LNCaP clone FGC (cell line): ENCODE results near the gene POR.

Source experiments
- DNase-seq: peaks from one replicate; pipeline ENCODE4 v3.0.0-alpha.2; 2011; ENCODE audit warnings: low read depth
- H3K4me3 ChIP-seq: 2 replicates; pipeline ENCODE4 v1.5.1; 2011; ENCODE audit warnings: mild to moderate bottlenecking, low read depth, low read length, control low read depth
- TF ChIP-seq, protein P1 (sequence below): IDR thresholded peaks from 2 replicates; pipeline ENCODE4 v1.5.1; 2012; ENCODE audit warnings: mild to moderate bottlenecking; ENCODE audit not compliant: control insufficient read depth, insufficient read depth; ENCODE audit errors: extremely low read depth

The POR gene

DNA sequence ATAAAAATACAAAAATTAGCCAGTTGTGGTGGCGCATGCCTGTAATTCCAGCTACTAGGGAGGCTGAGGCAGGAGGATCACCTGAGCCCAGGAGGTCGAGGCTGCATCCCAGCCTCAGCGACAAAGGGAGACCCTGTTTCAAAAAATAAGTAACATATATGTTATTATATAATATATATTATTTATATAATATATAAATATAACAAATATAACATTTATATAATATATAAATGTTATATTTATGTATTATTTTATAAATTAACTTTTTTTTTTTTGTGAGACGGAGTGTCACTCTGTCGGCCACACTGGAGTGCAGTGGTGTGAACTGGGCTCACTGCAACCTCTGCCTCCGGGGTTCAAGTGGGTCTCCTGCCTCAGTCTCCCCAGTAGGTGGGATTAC, 1.5 kb upstream of the POR start:
- TF ChIP-seq, protein P1, sequence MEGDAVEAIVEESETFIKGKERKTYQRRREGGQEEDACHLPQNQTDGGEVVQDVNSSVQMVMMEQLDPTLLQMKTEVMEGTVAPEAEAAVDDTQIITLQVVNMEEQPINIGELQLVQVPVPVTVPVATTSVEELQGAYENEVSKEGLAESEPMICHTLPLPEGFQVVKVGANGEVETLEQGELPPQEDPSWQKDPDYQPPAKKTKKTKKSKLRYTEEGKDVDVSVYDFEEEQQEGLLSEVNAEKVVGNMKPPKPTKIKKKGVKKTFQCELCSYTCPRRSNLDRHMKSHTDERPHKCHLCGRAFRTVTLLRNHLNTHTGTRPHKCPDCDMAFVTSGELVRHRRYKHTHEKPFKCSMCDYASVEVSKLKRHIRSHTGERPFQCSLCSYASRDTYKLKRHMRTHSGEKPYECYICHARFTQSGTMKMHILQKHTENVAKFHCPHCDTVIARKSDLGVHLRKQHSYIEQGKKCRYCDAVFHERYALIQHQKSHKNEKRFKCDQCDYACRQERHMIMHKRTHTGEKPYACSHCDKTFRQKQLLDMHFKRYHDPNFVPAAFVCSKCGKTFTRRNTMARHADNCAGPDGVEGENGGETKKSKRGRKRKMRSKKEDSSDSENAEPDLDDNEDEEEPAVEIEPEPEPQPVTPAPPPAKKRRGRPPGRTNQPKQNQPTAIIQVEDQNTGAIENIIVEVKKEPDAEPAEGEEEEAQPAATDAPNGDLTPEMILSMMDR, result no peak

DNA sequence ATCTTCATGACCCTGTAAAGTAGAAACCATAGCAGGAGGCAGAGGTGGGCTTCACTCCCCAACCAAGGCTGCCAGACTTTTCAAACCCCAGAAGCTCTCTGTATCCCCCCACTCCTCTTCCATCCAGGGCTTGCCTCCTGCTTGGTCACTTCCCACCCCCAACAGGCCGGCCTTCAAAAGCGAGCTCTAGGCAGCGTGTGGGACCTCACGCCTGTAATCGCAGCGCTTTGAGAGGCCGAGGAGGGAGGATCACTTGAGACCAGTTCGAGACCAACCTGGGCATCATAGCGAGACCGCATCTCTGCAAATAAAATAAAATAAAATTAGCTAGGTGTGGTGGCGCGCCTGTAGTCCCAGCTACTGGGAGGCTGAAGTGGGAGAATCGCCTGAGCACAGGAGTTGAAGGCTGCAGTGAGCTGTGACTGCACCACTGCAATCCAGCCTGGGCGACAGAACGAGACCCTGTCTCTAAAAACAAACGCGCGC, 743 bp upstream of the POR start:
- TF ChIP-seq, protein P1, result no peak
- DNase-seq, result no peak
- H3K4me3 ChIP-seq, result peak overlapping the region; percentile 98

More for the DNA sequence above, 1.5 kb upstream of the POR start:
- no peak for DNase-seq
- H3K4me3 ChIP-seq, result no peak overlapping the region

- H3K4me3 ChIP-seq, result peak overlapping the region; percentile 98
- TF ChIP-seq, protein P1, result no peak
- no peak for DNase-seq
Observed at GRCh38 chr7:75915416-75916156, 631 bp downstream of the POR start.

- peak overlapping the region; percentile 98 for H3K4me3 ChIP-seq
- TF ChIP-seq, protein P1, result no peak
- no peak for DNase-seq
Observed at GRCh38 chr7:75916259-75916658, 1.3 kb downstream of the POR start.

- no peak overlapping the region for H3K4me3 ChIP-seq
- DNase-seq, result no peak
- TF ChIP-seq, protein P1, result no peak
Observed at GRCh38 chr7:75916685-75917634, 2.0 kb downstream of the POR start.

- TF ChIP-seq, protein P1, result no peak
- DNase-seq, result no peak
- no peak overlapping the region for H3K4me3 ChIP-seq
Observed at GRCh38 chr7:75920431-75921161, 5.6 kb downstream of the POR start.
